GM19043 (cell line): ENCODE data around the gene FSD1L.

Source experiments
- ATAC-seq: cut with Tn5 transposase; IDR thresholded peaks from one replicate; pipeline ENCODE4 v1.9.1; 2021; ENCODE audit warnings: low read depth; ENCODE audit not compliant: unreplicated experiment

Gene FSD1L

DNA sequence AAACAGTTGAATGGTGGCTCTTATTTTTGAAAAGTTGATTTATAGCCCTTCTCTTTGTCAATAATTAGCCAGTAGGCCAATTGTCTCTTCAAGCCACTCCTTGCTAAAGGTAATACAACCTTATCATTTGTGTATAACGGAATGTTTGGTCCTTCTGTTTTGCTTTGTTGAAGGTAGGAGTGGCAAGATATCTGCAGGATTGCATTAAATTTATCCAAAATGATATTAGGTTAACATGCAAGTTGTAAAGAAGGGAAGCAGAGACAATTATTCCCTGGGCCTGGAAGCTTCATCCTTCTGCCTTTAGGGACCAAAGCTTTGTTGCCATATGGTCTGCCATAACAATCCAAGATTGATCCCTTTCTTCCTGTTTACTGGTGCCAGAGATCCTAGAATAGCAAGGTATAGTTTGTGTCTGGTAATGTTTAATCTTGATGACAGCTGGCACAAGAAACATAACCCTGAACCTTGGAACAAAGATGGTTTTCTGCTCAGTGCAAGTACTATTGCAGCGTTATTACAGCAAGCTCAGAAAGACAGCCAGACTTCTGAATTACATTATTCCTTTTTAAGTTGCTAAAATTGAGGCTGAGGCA, 15.5 kb upstream of the FSD1L start:
- ATAC-seq: no peak

DNA sequence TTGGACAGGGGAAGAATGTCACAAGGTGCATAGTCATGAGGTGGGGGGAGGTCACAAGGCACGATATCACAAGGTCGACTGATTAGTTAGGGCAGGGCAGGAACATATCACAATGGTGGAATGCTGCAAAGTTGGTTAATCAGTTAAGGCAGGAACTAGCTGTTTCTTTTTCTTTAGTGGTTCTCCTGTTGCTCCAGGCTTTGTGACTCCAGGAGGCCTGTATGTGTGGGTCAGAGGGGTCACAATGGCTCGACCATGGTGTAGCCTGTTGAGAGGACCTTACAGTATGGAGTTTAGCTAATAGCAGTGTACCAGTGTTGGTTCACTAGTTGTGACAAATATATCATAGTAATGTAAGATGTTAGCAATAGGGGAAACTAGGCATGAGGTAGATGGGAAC, 12.4 kb upstream of the FSD1L start:
- ATAC-seq: no peak

DNA sequence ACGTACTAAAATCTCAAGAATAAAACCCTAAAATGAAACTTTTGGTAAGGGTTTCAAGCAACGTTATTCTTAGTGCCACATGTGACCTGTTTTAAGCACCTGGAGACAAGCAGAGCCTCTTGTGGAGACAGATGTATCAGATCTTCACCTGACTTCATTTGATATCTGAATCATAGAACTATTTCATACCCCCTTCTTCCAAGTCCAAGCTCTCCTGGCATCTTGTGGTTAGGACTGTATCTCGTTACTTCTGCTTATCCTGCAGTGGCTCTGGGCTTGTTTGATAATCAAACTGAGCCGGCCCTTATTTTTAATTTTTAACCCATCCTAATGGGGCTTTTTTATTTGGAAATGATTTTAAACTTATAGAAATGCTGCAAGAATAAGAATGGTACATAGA, 11.1 kb upstream of the FSD1L start:
- no peak for ATAC-seq

DNA sequence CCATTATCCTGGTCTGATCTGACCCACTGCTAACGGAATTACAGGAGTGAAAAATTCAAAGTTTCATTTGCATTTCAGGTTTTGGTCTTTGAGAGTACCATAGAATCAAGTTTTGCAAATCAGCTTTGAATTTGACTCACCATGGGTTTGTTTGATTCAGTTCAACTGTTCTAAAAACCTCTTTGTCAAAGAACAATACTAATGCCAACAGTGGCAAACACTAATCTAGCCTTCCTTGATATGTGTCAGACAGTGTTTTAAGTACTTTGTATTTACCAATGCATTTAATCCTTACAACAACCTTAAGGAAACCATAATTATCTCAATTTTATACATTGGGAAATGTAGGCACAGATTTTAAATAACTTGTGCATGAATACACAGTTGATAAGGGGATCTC, 10.1 kb upstream of the FSD1L start:
- ATAC-seq: no peak

DNA sequence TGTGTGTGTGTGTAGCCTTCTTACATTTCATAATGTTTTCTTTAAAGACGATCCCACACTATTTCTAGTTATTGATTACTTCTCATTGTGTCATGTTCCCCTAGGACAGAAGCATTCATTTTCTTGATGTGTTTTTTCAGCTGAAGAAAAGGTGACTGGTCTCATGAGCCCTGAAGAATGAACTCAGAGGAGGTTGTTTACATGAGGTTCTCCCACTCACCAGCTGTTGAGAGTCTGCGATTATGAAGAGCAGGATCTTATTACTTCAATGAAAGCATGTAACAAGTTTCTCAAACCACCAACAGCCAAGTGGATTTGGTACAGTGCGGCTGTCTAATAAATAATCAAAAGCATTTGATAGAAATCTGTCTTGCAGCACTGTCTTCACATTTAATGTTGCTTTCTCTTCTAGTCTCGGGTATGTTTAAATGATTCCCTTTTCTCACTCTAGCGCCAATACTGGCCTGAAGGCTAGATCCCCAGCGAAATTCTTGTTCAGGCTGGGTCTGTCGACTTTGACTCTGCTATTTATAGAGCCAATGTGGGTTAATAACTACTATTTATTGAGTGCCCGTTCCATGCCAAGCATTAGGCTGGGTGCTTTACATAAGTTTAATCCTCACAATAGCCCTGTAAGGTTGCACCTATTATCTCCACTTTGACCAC, 9.6 kb upstream of the FSD1L start:
- no peak for ATAC-seq

DNA sequence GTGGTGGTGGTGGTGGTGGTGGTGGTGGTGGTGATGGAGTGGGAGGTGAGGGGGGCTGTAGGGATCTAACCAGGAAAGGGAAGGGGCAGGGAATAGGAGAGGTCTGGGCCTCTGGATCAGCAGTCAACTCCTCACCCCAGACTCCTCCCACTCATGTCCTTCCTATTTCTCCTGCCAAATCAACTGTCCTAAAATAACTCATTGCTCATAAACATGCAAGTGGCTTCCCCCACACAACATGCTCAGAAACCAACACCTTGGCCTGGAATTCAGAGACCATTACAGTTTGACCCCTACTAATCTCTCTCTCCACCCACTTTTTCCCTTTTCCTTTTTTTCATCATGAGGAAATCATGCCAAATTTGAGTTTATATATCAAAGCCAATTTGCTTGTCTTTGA, 8.4 kb upstream of the FSD1L start:
- ATAC-seq: no peak

DNA sequence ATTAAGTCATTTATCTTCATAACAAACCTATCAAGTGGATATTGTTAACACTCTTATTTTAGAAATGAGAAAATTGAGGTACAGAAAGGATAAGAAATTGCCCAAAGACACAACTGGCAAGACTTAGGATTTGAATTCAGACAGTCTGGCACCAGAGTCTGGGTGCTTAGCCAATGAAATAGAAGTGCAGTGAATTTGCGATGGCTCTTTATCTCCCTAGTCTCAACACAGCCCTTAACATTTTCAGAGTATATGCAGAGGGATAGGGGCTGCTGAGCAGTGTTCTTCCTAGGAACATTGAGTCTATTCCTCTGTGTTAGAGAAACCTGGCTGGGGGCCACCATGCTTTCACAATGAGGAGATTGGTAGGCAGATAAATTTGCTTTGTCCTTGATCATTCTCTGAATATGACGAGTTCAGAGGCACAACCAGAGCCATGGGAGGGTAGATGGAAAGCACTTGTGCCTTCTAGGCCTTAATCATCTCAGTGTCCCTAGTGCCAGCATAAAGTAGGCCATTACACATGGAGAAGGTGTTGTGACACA, 6.1 kb upstream of the FSD1L start:
- ATAC-seq: no peak

DNA sequence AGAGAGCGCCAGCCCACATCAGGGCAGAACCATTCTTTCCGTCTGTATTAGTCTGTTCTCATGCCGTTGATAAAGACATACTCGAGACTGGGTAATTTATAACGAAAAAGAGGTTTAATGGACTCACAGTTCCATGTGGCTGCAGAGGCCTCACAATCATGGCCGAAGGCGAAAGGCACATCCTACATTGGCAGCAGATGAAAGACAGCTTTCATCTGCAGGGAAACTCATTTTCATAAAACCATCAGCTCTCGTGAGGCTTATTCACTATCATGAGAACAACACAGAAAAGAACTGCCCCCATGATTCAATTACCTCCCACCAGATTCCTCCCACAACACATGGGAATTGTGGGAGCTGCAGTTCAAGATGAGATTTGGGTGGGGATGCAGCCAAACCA, 4.7 kb upstream of the FSD1L start:
- ATAC-seq: no peak

DNA sequence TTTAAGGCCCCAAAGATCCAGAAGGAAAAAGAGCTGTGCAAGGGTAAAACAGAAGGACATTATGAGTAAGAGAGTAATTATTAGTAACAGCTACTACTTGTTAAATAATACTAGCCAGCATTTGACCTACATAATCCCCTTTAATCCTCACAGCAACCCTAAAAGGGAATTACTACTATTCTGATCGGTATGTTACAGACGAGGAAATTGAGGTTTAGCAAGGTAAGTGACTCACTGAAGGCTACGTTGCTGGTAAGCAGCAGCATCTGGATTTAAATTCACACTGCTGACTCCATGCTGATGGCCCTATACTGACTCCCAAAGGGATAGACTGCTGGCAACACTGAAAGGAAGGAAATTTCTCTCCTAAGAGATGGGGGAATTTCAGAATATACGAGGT, 3.7 kb upstream of the FSD1L start:
- ATAC-seq: no peak

DNA sequence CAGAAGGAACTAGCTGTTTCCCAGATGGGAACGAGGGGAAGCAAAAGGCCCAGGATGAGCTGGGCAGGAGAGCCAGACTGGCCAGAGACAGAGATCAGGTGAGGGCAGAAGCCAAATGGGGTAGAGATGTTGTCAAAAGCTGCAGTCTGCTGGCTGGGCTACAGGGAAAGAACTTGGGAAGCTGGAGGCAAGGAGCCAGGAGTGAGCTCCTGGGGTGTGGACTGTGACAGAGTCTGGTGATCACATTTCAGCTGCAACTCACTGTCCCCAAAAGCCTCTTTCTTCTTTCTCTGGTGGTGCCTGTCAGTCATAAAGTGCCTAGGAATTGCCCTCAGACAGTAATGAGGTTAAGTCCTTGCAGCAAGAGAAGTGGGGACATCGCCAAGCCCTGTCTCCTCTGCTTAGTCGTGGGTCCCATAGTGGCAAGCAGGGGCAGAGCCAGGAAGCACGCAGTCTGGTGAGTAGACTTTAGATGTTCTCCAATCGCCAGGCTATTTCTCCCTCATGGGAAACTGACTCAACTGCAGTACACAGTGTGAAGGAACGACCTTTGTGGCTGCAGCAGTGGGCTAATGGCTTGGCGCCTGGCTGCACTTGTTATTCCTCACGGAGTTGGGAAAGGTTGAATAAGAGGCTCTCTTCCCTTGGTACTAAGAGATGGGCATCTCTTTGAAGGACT, 2.5 kb upstream of the FSD1L start:
- ATAC-seq: no peak

DNA sequence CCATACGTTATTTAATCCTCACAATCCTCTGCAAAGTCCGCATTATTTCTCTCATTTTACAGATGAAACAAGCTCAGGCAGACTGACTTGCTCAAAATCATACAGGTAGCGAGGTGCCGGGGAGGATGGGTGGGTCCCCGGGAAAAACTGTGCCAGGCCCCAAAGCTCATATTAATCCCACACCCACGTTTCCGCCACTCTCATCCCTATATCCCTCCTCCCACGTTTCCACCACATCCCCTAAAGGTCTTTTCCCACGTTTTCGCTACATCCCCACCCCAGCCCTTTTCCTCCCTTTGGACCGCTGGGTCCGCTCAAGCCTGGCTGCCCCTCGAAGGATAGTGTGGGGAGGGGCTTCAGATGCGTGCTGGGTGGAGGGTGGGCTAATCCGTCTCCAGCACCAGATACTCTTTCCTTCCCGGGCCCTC, 434 bp upstream of the FSD1L start:
- ATAC-seq: no peak

DNA sequence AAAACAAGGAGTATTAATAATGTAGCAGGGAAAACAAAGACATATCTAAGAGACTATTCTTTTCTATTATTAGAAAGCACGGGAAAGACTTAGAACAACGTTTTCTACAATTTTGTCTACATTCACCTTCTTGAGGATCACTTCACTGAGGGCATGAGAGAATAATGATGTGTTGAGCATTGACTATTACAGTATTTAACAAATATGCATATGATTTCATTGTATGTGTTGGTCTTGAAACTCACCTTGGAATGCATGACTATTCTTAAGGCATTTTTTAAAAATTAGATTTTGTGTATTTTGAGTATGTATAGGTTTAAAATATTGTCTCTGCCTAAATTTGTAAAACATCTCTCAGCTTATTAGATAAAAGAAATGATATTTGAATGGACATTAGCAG, 1.2 kb downstream of the FSD1L start:
- ATAC-seq: no peak

DNA sequence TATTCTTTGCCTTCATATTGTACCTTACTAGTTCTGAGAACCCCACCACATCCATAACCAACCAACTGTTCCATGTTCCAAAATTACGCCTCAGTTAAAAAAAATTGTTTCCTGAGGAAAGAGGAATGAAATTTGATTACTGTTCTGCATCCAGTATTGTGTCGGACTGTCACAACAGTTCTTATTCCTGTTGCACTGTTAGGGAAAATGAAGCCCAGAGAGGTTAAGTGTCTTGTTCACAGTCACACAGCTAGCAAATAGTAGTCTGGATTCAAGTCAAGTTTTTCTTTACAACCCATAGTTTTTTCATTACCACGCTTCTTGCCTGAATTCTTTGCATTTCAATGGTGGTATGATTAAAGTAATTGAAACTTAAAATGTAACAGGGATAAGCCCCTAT, 4.4 kb downstream of the FSD1L start:
- ATAC-seq: no peak

DNA sequence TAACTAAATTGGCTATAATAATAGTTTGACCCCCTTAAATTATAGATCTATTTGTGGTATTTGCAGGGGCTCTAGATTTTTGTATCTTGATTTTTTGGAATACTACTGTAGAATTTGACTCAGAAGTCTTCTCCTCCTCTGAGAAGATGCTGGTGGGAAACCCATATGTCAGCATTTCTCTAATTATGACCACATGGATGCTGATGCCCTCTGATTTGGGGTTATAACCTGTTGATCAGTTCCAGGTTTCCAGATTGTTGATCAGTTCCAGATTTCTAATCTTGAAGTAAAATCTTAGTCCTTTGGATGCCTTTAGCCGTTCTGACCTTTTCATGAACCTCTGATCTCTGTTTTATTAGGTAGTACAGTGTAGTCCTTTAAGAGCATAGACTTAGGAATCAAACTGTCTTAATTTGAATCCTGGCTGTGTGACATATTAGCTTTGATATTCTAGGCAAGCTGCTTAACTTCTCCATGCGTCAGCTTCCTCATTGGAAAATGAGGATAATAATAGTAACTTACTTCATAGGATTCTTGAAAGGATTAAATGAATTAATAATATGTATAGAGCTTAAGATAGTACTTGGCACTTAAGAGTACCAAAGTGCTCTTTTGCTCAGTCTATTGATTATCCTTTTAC, 8.1 kb downstream of the FSD1L start:
- ATAC-seq: no peak

DNA sequence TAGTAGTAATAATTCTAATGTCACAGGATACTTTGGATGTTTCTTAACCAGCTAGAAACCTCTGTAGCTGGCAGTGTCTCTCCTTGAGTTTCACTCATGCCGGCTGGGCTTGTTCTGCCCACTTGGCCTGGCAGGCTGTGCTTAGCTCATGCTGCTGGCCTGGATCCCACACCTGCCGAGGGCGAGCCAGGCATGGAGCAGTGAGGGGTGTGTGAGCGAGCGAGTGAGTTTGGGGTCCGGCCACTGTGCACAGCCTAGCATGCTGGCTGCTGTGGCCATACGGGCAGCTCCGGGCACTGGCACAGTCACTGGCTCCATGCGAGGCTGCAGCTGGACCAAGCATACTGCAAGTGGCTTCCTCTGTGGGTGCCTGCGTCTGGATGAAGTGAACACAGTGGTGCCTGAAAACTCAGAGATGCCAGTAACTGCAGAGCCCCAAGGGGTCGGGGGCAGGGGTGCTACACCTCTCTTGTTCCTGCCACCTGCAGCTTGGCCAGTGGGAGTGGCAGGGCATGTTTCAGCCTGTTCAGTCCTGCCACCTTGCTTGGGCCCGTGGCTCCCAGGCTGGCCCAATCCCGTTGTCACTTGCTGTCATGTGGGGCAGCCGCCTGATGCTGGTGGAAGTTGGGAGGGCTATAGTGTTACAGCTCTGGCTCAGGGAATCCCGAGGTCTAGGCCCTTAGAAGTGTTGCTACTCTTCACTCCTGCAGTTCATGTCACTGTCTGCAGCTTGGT, 9.9 kb downstream of the FSD1L start:
- no peak for ATAC-seq

DNA sequence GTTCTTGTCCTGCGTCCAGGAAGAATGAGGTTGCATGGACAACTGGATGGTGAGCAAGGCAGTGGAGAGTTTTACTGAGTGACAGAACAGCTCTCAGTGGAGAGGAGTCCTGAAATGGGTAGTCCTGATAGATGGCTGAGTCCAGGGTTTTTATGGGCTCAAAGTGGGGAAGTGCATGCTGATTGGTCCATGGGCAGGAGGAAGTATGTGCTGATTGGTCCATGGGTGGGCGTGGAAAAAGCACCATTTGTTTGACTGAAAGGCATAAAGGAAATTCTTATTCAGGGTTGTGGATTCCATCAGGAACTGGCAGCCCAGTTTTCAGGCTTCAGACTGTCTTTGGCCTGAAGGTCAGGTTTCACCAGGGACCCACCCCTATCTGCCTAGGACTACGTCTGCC, 10.6 kb downstream of the FSD1L start:
- ATAC-seq: no peak

DNA sequence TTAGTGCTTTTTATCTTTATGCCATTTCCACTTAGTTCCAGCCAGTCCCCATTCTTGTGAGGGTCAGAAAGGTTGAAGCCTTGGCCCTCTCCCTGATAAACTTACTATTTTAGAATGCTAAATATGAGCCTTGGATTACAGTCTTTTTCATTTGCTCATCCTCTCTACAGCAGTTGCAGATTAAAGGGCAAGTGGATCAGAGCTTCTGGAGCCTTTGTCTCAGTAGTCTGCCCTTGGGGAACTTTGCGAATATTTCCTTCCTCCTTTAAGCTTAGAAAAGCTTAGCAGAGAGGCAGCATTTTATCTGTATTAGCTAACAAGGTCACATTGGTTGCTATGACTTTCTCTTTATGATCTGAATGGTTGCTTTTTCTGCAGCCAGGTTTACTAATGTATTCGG, 11.5 kb downstream of the FSD1L start:
- ATAC-seq: no peak

DNA sequence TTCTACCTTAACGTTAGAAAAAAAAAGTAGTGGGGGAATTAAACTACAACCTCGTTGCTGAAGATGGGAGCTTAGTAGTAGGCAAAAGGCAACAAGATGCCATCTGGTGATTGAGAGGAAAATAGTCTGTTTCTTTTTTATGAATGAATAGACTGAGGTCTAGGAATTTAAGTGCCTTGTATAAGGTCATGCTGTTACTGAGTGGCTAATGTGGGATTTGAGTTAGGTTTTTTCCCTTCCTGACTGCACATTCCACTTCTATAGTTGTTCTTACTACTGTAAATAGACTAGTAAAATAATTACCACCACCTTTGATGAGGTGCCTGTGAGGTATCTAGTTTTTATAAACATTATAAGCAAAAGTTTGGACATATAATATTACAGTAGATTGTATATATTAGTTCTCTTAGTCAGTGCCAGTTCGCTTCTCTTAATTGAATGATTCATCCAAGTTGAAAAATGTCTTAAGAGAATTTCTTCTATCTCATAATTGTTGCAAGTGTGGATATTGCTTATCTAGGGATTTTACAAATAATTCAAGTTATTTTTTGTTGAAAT, 19.1 kb downstream of the FSD1L start:
- no peak for ATAC-seq

DNA sequence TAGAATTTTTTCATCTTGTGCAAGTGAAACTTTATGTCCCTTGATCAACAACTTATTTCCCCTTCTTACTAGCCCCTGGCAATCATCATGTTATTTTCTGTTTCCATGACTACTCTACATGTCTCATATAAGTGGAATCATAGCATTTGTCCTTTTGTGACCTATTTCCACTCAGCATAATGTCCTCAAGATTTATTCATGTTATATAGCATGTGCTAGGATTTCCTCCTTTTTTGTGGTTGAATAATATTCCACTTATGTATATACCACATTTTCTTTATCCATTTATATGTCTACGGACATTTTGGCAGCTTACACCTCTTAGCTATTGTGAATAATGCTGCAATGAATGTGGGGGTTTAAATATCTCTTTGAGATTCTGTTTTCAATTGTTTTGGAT, 21.0 kb downstream of the FSD1L start:
- no peak for ATAC-seq

DNA sequence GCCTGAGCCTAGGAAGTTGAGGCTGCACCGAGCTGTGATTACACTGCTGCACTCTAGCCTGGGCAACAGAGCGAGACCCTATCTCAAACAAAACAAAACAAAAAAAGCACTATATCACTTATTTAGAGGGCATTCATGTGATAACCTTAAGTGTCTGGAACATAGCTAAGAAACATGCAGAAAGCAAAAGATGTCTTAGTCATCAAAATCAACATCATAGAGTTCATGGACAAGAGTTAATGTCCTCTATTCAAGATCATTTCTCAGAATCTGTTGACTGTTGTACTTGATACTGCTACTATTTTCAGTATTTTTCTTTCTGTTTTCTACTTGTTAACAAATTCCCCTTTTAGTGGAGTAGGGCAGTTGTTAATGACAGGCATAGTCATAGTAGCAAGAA, 25.4 kb downstream of the FSD1L start:
- ATAC-seq: no peak

DNA sequence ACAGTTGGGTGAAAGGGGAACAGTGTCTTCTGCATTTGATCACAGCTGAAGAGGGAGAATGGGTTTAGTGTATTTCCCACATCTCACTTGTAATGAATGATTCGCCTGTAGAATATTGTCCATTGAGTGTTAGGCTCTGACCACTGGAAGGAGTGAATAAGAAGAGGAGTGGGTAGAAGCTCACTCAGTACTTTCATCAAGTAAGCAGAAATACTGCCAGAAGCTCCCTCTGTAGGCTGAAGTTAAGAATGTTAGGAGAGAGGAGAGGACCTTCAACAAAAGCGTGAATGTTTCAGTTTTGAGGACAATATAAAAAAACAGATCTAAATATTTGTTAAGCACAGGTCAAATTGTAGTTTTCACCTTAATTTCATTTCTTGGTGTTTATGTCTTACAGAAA, 27.5 kb downstream of the FSD1L start:
- ATAC-seq: no peak
